HepG2 (cell line): ENCODE results near the gene AKT3. TPM values are rescaled to one million over a fixed set of nuclear protein-coding genes. Genes with fewer than 3 reads are reported as not detected.

Experiments
- AGO1 ChIP-seq: fragments of 200-400 bp; formaldehyde crosslinking; IDR thresholded peaks from 2 replicates; pipeline ENCODE4 v1.6.1; 2017; ENCODE audit warnings: mild to moderate bottlenecking, low read depth, low read length, moderate library complexity; ENCODE audit not compliant: poor library complexity, severe bottlenecking
- GATA4 ChIP-seq: sonication (generic); IDR thresholded peaks from 2 replicates; pipeline ENCODE4 v1.6.1; 2016; ENCODE audit warnings: antibody characterized with exemption, low read depth, borderline replicate concordance
- HNF4G ChIP-seq, 2 experiments: sonication (generic) in 1 of 2; formaldehyde crosslinking in 1 of 2; IDR thresholded peaks; 2 replicates each; pipeline versions ENCODE4 v1.4.0 to v1.6.1; 2011 to 2020; ENCODE audit warnings: borderline replicate concordance in 2 of 2, low read depth in 2 of 2, mild to moderate bottlenecking in 2 of 2, low read length in 1 of 2, missing genetic modification reagents in 1 of 2, moderate library complexity in 1 of 2
- IKZF5 ChIP-seq: IDR thresholded peaks from 2 replicates; pipeline ENCODE4 v1.6.1; 2018; ENCODE audit warnings: missing genetic modification reagents, mild to moderate bottlenecking, missing compliant biosample characterization
- KLF11 ChIP-seq: IDR thresholded peaks from 2 replicates; pipeline ENCODE4 v1.6.1; 2016; ENCODE audit warnings: missing compliant biosample characterization
- MAFK ChIP-seq, 2 experiments: IDR thresholded peaks in 1 of 2; conservative IDR thresholded peaks in 1 of 2; 2 replicates each; pipeline ENCODE4 v1.6.1; 2011; ENCODE audit warnings: improper control_type of control experiment in 2 of 2, low read length in 2 of 2
- NFE2L1 ChIP-seq: sonication (generic); formaldehyde crosslinking; IDR thresholded peaks from 2 replicates; pipeline ENCODE4 v1.4.0; 2020; ENCODE audit warnings: missing genetic modification reagents, mild to moderate bottlenecking, borderline replicate concordance
- PATZ1 ChIP-seq: sonication (generic); formaldehyde crosslinking; IDR thresholded peaks from 2 replicates; pipeline ENCODE4 v1.4.0; 2020; ENCODE audit warnings: missing genetic modification reagents
- PCBP2 ChIP-seq: fragments of 200-400 bp; formaldehyde crosslinking; optimal IDR thresholded peaks from 2 replicates; pipeline ENCODE3; 2018; ENCODE audit warnings: low read length, low read depth; ENCODE audit not compliant: poor library complexity, severe bottlenecking
- PHB2 ChIP-seq: fragments of 450-650 bp; IDR thresholded peaks from 2 replicates; pipeline ENCODE4 v1.6.1; 2018; ENCODE audit not compliant: partially characterized antibody
- ZBTB33 ChIP-seq: sonication (generic); formaldehyde crosslinking; IDR thresholded peaks from 2 replicates; pipeline ENCODE4 v1.4.0; 2020; ENCODE audit warnings: missing genetic modification reagents
- ZNF264 ChIP-seq: sonication (generic); formaldehyde crosslinking; IDR thresholded peaks from 2 replicates; pipeline ENCODE4 v1.4.0; 2020; ENCODE audit warnings: missing genetic modification reagents
- ZNF335 ChIP-seq: sonication (generic); formaldehyde crosslinking; IDR thresholded peaks from 2 replicates; pipeline ENCODE4 v1.4.0; 2020; ENCODE audit warnings: missing genetic modification reagents
- ZNF550 ChIP-seq: sonication (generic); formaldehyde crosslinking; IDR thresholded peaks from 2 replicates; pipeline ENCODE4 v1.4.0; 2020; ENCODE audit warnings: mild to moderate bottlenecking, missing genetic modification reagents, borderline replicate concordance
- ZNF747 ChIP-seq: sonication (generic); formaldehyde crosslinking; IDR thresholded peaks from 2 replicates; pipeline ENCODE4 v1.8.1; 2023; ENCODE audit warnings: missing genetic modification reagents, mild to moderate bottlenecking, borderline replicate concordance
- ZNF878 ChIP-seq: sonication (generic); formaldehyde crosslinking; IDR thresholded peaks from 2 replicates; pipeline ENCODE4 v1.8.1; 2023; ENCODE audit warnings: mild to moderate bottlenecking, missing genetic modification reagents, moderate library complexity
- polyA plus RNA-seq, 8 experiments: library from polyadenylated mRNA; depleted of rRNA in 3 of 8; stranded (reverse) in 7 of 8; unstranded in 1 of 8; fragments of >200 nt; fragmentation: Illumina TruSeq in 4 of 8; extraction: Trizol in 4 of 8; gene quantifications; 2 replicates each; pipeline versions ENCODE4 v1.2.1 to v1.2.3, GENCODE V29; 2011 to 2016; ENCODE audit warnings: low read depth in 4 of 8, missing spikeins in 1 of 8, mixed read lengths in 1 of 8; ENCODE audit not compliant: insufficient read depth in 1 of 8
- total RNA-seq, 5 experiments: library from RNA; depleted of rRNA; stranded (reverse); fragments of >200 nt; fragmentation: Illumina TruSeq; extraction: Trizol; gene quantifications; 2 replicates each; pipeline ENCODE4 v1.2.3, GENCODE V29; 2016; ENCODE audit warnings: low read depth in 1 of 5
- TF ChIP-seq, protein P1 (sequence below): sonication (generic); formaldehyde crosslinking; conservative IDR thresholded peaks from 2 replicates; pipeline ENCODE4 v1.8.1; 2023; ENCODE audit warnings: missing genetic modification reagents
- TF ChIP-seq, protein P2 (sequence below): sonication (generic); formaldehyde crosslinking; IDR thresholded peaks from 2 replicates; pipeline ENCODE4 v1.5.0; 2020; ENCODE audit warnings: mild to moderate bottlenecking, missing genetic modification reagents

The AKT3 gene
- total and polyA plus RNA-seq, 2 of the 13 experiments (the other 11 are each of a cell fraction or from before 2014, with no cell fraction given) = 0.07 TPM

- TF ChIP-seq ZNF335 (CRISPR knock-in tag) (0 out of 2 replicates have a peak, but pooled peaks have one; percentile 65), PHB2 (no peak), ZNF264 (peak; percentile 49; the same call in 1 of the 2 replicates), MAFK (conservative IDR thresholded peaks at IDR 0.05 in 1 of 2, IDR thresholded peaks at IDR 0.05 in 1 of 2; ENCODE audit: low read length in 2 of 2) (peak in 1 of 2 experiments; percentile 17; a peak in 1 of 4 replicates), PATZ1 (CRISPR knock-in tag) (peak; percentile 89), IKZF5 (CRISPR knock-in tag) (peak; percentile 100), ZBTB33 (CRISPR knock-in tag) (peak; percentile 84), PCBP2 (no peak), GATA4 (0 out of 2 replicates have a peak, but pooled peaks have one; percentile 24), ZNF747 (peak; percentile 30; the same call in 1 of the 2 replicates), AGO1 (no peak), HNF4G (IDR thresholded peaks at IDR 0.05; ENCODE audit: borderline replicate concordance, low read depth, low read length) (peak; percentile 81; the same call in 1 of the 2 replicates), HNF4G (CRISPR knock-in tag; IDR thresholded peaks at IDR 0.05; ENCODE audit: borderline replicate concordance, low read depth) (peak; percentile 95), NFE2L1 (CRISPR knock-in tag) (no peak), ZNF878 (CRISPR knock-in tag) (peak; percentile 87), KLF11 (CRISPR knock-in tag) (peak; percentile 76; the same call in 1 of the 2 replicates), ZNF550 (CRISPR knock-in tag) (no peak)
- TF ChIP-seq, protein P1, sequence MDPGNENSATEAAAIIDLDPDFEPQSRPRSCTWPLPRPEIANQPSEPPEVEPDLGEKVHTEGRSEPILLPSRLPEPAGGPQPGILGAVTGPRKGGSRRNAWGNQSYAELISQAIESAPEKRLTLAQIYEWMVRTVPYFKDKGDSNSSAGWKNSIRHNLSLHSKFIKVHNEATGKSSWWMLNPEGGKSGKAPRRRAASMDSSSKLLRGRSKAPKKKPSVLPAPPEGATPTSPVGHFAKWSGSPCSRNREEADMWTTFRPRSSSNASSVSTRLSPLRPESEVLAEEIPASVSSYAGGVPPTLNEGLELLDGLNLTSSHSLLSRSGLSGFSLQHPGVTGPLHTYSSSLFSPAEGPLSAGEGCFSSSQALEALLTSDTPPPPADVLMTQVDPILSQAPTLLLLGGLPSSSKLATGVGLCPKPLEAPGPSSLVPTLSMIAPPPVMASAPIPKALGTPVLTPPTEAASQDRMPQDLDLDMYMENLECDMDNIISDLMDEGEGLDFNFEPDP (CRISPR knock-in tag) = no peak
- TF ChIP-seq, protein P2, sequence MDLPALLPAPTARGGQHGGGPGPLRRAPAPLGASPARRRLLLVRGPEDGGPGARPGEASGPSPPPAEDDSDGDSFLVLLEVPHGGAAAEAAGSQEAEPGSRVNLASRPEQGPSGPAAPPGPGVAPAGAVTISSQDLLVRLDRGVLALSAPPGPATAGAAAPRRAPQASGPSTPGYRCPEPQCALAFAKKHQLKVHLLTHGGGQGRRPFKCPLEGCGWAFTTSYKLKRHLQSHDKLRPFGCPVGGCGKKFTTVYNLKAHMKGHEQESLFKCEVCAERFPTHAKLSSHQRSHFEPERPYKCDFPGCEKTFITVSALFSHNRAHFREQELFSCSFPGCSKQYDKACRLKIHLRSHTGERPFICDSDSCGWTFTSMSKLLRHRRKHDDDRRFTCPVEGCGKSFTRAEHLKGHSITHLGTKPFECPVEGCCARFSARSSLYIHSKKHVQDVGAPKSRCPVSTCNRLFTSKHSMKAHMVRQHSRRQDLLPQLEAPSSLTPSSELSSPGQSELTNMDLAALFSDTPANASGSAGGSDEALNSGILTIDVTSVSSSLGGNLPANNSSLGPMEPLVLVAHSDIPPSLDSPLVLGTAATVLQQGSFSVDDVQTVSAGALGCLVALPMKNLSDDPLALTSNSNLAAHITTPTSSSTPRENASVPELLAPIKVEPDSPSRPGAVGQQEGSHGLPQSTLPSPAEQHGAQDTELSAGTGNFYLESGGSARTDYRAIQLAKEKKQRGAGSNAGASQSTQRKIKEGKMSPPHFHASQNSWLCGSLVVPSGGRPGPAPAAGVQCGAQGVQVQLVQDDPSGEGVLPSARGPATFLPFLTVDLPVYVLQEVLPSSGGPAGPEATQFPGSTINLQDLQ = no peak
Measured at GRCh38 chr1:243505986-243506689, 343.9 kb downstream of the AKT3 start (continued).
